Spleen (tissue), 11 donors: ENCODE measurements around the gene MOGAT2. TPM values are rescaled to one million over a fixed set of nuclear protein-coding genes. Genes with fewer than 3 reads are reported as not detected.

ENCODE experiments used
- DNase-seq: peaks from one replicate; pipeline ENCODE4 v3.0.0-alpha.2; 2020
- H3K27ac ChIP-seq, 8 donors: fragments of 200-600 bp; sonication (generic) in 7 of 8; 1 replicate in 4 of 8; 2 replicates in 4 of 8; pipeline versions ENCODE4 v1.5.0 to v1.8.0; 2016 to 2021; ENCODE audit warnings: inconsistent platforms in 4 of 8, mild to moderate bottlenecking in 4 of 8, moderate library complexity in 1 of 8
- H3K27me3 ChIP-seq, 7 donors: fragments of 200-600 bp; sonication (generic) in 6 of 7; replicated peaks in 1 of 7; 1 replicate in 4 of 7; 2 replicates in 3 of 7; pipeline versions ENCODE4 v1.5.0 to v1.8.0; 2016 to 2021; ENCODE audit warnings: inconsistent platforms in 3 of 7, mild to moderate bottlenecking in 1 of 7
- H3K36me3 ChIP-seq, 6 donors: fragments of 200-600 bp; sonication (generic) in 5 of 6; 1 replicate in 4 of 6; 2 replicates in 2 of 6; pipeline versions ENCODE4 v1.5.0 to v1.8.0; 2016 to 2021; ENCODE audit warnings: inconsistent platforms in 2 of 6
- H3K4me1 ChIP-seq, 6 donors: fragments of 200-600 bp; sonication (generic) in 5 of 6; 1 replicate in 3 of 6; 2 replicates in 3 of 6; pipeline versions ENCODE4 v1.5.0 to v1.8.0; 2016 to 2021; ENCODE audit warnings: inconsistent platforms in 3 of 6
- H3K4me3 ChIP-seq, 8 donors: fragments of 200-600 bp; sonication (generic) in 7 of 8; 1 replicate in 4 of 8; 2 replicates in 4 of 8; pipeline versions ENCODE4 v1.5.0 to v1.8.0; 2016 to 2021; ENCODE audit warnings: inconsistent platforms in 4 of 8, mild to moderate bottlenecking in 4 of 8, moderate library complexity in 2 of 8
- H3K9me3 ChIP-seq, 8 donors: fragments of 200-600 bp; sonication (generic) in 7 of 8; 1 replicate in 4 of 8; 2 replicates in 4 of 8; pipeline versions ENCODE4 v1.5.0 to v1.8.0; 2016 to 2021; ENCODE audit warnings: inconsistent platforms in 4 of 8
- POLR2A ChIP-seq, 3 donors: fragments of 450-650 bp; IDR thresholded peaks; one replicate each; pipeline ENCODE4 v1.5.1; 2017; ENCODE audit warnings: antibody characterized with exemption in 3 of 3, mild to moderate bottlenecking in 1 of 3
- POLR2AphosphoS5 ChIP-seq, 3 donors: sonication (generic); formaldehyde crosslinking; IDR thresholded peaks; one replicate each; pipeline ENCODE4 v1.5.1; 2017; ENCODE audit warnings: antibody characterized with exemption in 3 of 3
- WGBS, 5 donors: extraction: QIAGEN DNeasy Blood & Tissue Kit in 3 of 5; methylation state at CpG; one replicate each; pipeline versions ENCODE4 v1.1.5 to v1.1.7; 2013 to 2018; 5-methylcytosine and 5-hydroxymethylcytosine counted together
- intact Hi-C: fragments of 100-400 bp; cut with DNase I; formaldehyde crosslinking; loops from one replicate; pipeline ENCODE4 v1.15.0; 2023; ENCODE audit warnings: low total_unique reads
- polyA plus RNA-seq, 3 donors: library from polyadenylated mRNA; stranded (reverse); fragments of 200-250 nt; gene quantifications; one replicate each; pipeline ENCODE4 v1.2.1, GENCODE V29; 2013
- total RNA-seq, 7 donors: library from RNA; depleted of rRNA in 3 of 7; stranded (reverse); fragments of >200 nt in 3 of 7; fragmentation: NEBNext Ultra II Directional in 4 of 7; extraction: Animal tissue kit (Norgen Biotek cat#: 25700) in 4 of 7; gene quantifications; one replicate each; pipeline versions ENCODE4 v1.1.0 to v1.2.1, GENCODE V29; 2016 to 2021
- TF ChIP-seq, protein P1 (sequence below), 11 experiments: fragments of 200-600 bp in 7 of 11; fragments of 450-650 bp in 4 of 11; sonication (generic) in 4 of 11; IDR thresholded peaks in 8 of 11; conservative IDR thresholded peaks in 3 of 11; 1 replicate in 7 of 11; 2 replicates in 4 of 11; pipeline versions ENCODE4 v1.4.0 to v1.8.0; 2016 to 2021; ENCODE audit warnings: antibody characterized with exemption in 11 of 11, inconsistent platforms in 4 of 11, mild to moderate bottlenecking in 1 of 11
- donor health status: healthy with polysubstance abuse.
- donor health status: DM: no; HTN: no; CAD: no; lungs with moderate emphysema.
- donor health status: DM: no; HTN: no; CAD: no.
- donor health status: Bipolar disorder and iron deficiency.
- donor health status: healthy.
- donor health status: DM: no; HTN: no; CAD: no.
- donor health status: DM: yes; HTN: yes; CAD: no.

MOGAT2 gene
- total and polyA plus RNA-seq, 10 donors = 0.03 to 0.23 (median 0.21) TPM; not detected in 6

- peaks cover 0 to 23% (median 6%) of the 10 kb centered on the region in 6 donors for H3K4me1 ChIP-seq
- TF ChIP-seq POLR2A (IDR thresholded peaks at IDR 0.05) (no peak), POLR2AphosphoS5 (IDR thresholded peaks at IDR 0.05) (no peak)
- TF ChIP-seq, protein P1, sequence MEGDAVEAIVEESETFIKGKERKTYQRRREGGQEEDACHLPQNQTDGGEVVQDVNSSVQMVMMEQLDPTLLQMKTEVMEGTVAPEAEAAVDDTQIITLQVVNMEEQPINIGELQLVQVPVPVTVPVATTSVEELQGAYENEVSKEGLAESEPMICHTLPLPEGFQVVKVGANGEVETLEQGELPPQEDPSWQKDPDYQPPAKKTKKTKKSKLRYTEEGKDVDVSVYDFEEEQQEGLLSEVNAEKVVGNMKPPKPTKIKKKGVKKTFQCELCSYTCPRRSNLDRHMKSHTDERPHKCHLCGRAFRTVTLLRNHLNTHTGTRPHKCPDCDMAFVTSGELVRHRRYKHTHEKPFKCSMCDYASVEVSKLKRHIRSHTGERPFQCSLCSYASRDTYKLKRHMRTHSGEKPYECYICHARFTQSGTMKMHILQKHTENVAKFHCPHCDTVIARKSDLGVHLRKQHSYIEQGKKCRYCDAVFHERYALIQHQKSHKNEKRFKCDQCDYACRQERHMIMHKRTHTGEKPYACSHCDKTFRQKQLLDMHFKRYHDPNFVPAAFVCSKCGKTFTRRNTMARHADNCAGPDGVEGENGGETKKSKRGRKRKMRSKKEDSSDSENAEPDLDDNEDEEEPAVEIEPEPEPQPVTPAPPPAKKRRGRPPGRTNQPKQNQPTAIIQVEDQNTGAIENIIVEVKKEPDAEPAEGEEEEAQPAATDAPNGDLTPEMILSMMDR (IDR thresholded peaks at IDR 0.05 in 8 of 11, conservative IDR thresholded peaks at IDR 0.05 in 3 of 11) = no peak
- no peak overlapping the region for H3K4me3 ChIP-seq
- no peaks in the 10 kb centered on the region for H3K9me3 ChIP-seq
- no peak for DNase-seq
- no peaks in the 10 kb centered on the region for H3K36me3 ChIP-seq
- intact Hi-C loops = no loop called here
- H3K27me3 ChIP-seq = no peaks in the 10 kb centered on the region
- no peak overlapping the region for H3K27ac ChIP-seq
These were observed 42.6 kb downstream of the MOGAT2 start for GRCh38 chr11:75760243-75760642.

- intact Hi-C loops = no loop called here
- WGBS, 5 donors = 70 to 94% (median 76%) methylated on average over 3 of the region's 3 CpGs
- DNase-seq = no peak
These were observed 43.3 kb downstream of the MOGAT2 start for GRCh38 chr11:75760710-75761493.

GRCh38 chr11:75762158-75762557 is 44.5 kb downstream of the MOGAT2 start:
- Histone ChIP-seq H3K36me3 (no peaks in the 10 kb centered on the region), H3K27ac (peak overlapping the region in 2 of 8 donors; percentile 79 to 85), H3K27me3 (peaks cover 0 to 8% (median 0%) of the 10 kb centered on the region in 7 donors), H3K9me3 (no peaks in the 10 kb centered on the region), H3K4me1 (peaks cover 0 to 23% (median 6%) of the 10 kb centered on the region in 6 donors), H3K4me3 (no peak overlapping the region)
- WGBS, 5 donors = 90 to 97% (median 95%) methylated on average over 7 to 8 of the region's 8 CpGs
- DNase-seq = no peak
- intact Hi-C loops = no loop called here
- TF ChIP-seq POLR2AphosphoS5 (IDR thresholded peaks at IDR 0.05) (no peak), POLR2A (IDR thresholded peaks at IDR 0.05) (no peak)
- TF ChIP-seq, protein P1 (IDR thresholded peaks at IDR 0.05 in 8 of 11, conservative IDR thresholded peaks at IDR 0.05 in 3 of 11) = no peak

More at GRCh38 chr11:75760710-75761493, 43.3 kb downstream of the MOGAT2 start:
- Histone ChIP-seq H3K4me1 (peaks cover 0 to 23% (median 6%) of the 10 kb centered on the region in 6 donors), H3K27me3 (no peaks in the 10 kb centered on the region), H3K9me3 (no peaks in the 10 kb centered on the region), H3K4me3 (no peak overlapping the region), H3K27ac (peak overlapping the region in 2 of 8 donors; percentile 26 to 85), H3K36me3 (no peaks in the 10 kb centered on the region)
- no peak for TF ChIP-seq POLR2AphosphoS5 (IDR thresholded peaks at IDR 0.05)
- TF ChIP-seq, protein P1 (IDR thresholded peaks at IDR 0.05 in 8 of 11, conservative IDR thresholded peaks at IDR 0.05 in 3 of 11) = no peak
- TF ChIP-seq POLR2A (IDR thresholded peaks at IDR 0.05) = no peak

DNA sequence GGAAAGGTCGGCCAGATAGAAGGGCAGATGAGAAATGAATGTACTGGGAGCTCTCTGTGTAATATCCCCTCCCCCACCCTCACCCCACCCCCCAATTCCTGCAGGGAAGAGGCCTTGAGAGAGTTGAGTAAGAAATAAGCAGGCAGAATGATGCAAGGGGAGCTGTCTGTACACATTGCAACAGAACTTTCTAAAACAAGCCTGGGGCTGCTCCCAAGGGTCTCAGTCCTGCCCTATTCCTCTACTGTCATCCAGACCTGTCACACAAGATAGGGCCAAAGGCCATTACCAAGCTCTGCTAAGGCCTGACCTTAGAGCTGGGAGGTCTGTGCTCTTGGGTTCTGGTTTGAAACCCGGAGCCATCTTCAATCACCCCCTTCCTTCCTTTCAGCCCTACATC is 45.2 kb downstream of the MOGAT2 start:
- intact Hi-C loops = no loop called here
- WGBS, 5 donors = 36 to 83% (median 63%) methylated on average over 2 of the region's 2 CpGs

More for the DNA sequence above, 45.2 kb downstream of the MOGAT2 start:
- DNase-seq = no peak
- H3K4me1 ChIP-seq = peaks cover 1 to 29% (median 9%) of the 10 kb centered on the region in 6 donors
- H3K27ac ChIP-seq = peak overlapping the region in 5 of 8 donors; percentile 34 to 85 (median 68)
- peaks cover 0 to 15% (median 0%) of the 10 kb centered on the region in 7 donors for H3K27me3 ChIP-seq
- H3K36me3 ChIP-seq = no peaks in the 10 kb centered on the region
- H3K9me3 ChIP-seq = no peaks in the 10 kb centered on the region
- TF ChIP-seq, protein P1 (IDR thresholded peaks at IDR 0.05 in 8 of 11, conservative IDR thresholded peaks at IDR 0.05 in 3 of 11) = no peak
- TF ChIP-seq POLR2AphosphoS5 (IDR thresholded peaks at IDR 0.05) (no peak), POLR2A (IDR thresholded peaks at IDR 0.05) (no peak)
- no peak overlapping the region for H3K4me3 ChIP-seq
